ENCODE results near the gene BCR. TPM values are rescaled to one million over a fixed set of nuclear protein-coding genes. Genes with fewer than 3 reads are reported as not detected.
A peak's percentile ranks its signal among the peaks of the same experiment; 100 is the strongest.

The BCR gene
- total and polyA plus RNA-seq, 2 of the 8 experiments (the other 6 are each of a cell fraction or from before 2014, with no cell fraction given): 66.7 to 130 TPM

DNA sequence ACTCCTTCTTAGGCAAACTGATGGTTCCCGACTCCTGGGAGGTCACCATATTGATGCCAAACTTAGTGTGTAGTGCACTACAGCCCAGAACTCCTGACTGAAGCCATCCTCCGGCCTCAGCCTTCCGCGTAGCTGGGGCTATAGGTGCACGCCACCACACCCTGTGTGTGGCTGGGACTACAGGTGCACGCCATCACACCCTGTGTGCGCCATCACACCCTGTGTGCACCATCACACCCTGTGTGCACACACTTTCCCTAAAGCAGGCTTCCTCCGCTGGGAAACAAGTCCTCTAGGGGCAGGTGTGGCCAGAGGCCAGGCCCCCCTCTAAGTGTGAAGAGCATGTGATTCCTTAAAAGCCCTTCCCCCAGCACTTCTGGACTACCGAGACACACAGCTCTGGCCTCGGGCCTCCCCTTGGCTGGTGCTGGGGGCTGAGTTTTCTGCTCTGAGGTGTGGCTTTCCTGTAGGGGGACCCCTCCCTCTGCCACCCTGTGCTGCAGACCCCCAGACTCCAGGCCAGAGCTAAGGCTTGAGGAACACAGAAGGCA, 81.7 kb downstream of the BCR start:
- Histone ChIP-seq H2BK12ac (ENCODE audit: low read depth, low read length) (peak overlapping the region; percentile 68; the same call in 1 of the 2 replicates), H2BK120ac (replicated peaks; ENCODE audit: low read depth, low read length) (peak overlapping the region; percentile 3), H3K9me3 (ENCODE audit: insufficient read depth in 2 of 2, low read depth in 1 of 2, low read length in 1 of 2) (no peaks in the 10 kb centered on the region), H3K23me2 (ENCODE audit: low read depth, low read length) (no peaks in the 10 kb centered on the region), H2BK5ac (ENCODE audit: low read depth, low read length) (peak overlapping the region; percentile 39; the same call in 1 of the 2 replicates), H4K91ac (replicated peaks; ENCODE audit: insufficient read length, low read length) (peak overlapping the region; percentile 51), H3K27me3 (replicated peaks in 1 of 4; ENCODE audit: control insufficient read depth in 3 of 4, extremely low read depth in 1 of 4, insufficient read depth in 3 of 4, low read length in 3 of 4) (no peaks in the 10 kb centered on the region), H2AK5ac (ENCODE audit: low read depth, low read length) (0 out of 2 replicates have a peak overlapping the region, but pooled peaks have one; percentile 65), H2BK20ac (ENCODE audit: low read length) (no peak overlapping the region), H3K4me3 (ENCODE audit: extremely low read depth in 1 of 4, insufficient read depth in 2 of 4, low read depth in 3 of 4, low read length in 4 of 4) (no peak overlapping the region), H3K18ac (ENCODE audit: extremely low read depth, low read length) (peak overlapping the region; percentile 71; the same call in 1 of the 2 replicates), H3K4me1 (replicated peaks in 1 of 4; ENCODE audit: control insufficient read depth in 3 of 4, insufficient read depth in 4 of 4, low read length in 3 of 4) (peaks cover 3 to 13% (median 6%) of the 10 kb centered on the region in 4 experiments), H3K23ac (ENCODE audit: insufficient read length) (no peak overlapping the region), H2AFZ (ENCODE audit: low read length) (no peak overlapping the region), H3K27ac (ENCODE audit: low read depth, low read length) (no peak overlapping the region), H3K9ac (replicated peaks in 1 of 4; ENCODE audit: extremely low read depth in 1 of 4, low read depth in 3 of 4, low read length in 3 of 4) (no peak overlapping the region), H3K4me2 (ENCODE audit: insufficient read depth in 1 of 2, low read depth in 2 of 2, low read length in 2 of 2) (no peak overlapping the region), H3K56ac (replicated peaks; ENCODE audit: insufficient read length, low read depth, low read length) (no peak overlapping the region), H4K20me1 (replicated peaks in 1 of 2; ENCODE audit: control insufficient read depth in 1 of 2, insufficient read depth in 2 of 2, low read length in 2 of 2) (peaks cover 11 to 12% of the 10 kb centered on the region in 2 experiments), H3K36me3 (ENCODE audit: control insufficient read depth in 2 of 4, insufficient read depth in 4 of 4, low read length in 3 of 4) (peaks cover 12 to 33% (median 25%) of the 10 kb centered on the region in 4 experiments; a peak in 7 of 8 replicates), H4K5ac (ENCODE audit: insufficient read length, low read depth, low read length) (no peak overlapping the region), H3K14ac (ENCODE audit: insufficient read length) (no peak overlapping the region), H3K4ac (replicated peaks; ENCODE audit: insufficient read length, low read depth, low read length) (no peak overlapping the region), H3K79me2 (ENCODE audit: control insufficient read depth in 1 of 2, insufficient read depth in 2 of 2, low read length in 2 of 2) (peaks cover 0 to 26% of the 10 kb centered on the region in 2 experiments; a peak in 2 of 4 replicates), H3K79me1 (ENCODE audit: low read depth, low read length) (peaks cover 12% of the 10 kb centered on the region), H4K8ac (ENCODE audit: extremely low read depth, insufficient read depth, low read length) (peak overlapping the region; percentile 60), H2BK15ac (ENCODE audit: low read length) (no peak overlapping the region; the same call in 1 of the 2 replicates)
- CTCF ChIA-PET (ENCODE audit: partially characterized antibody): interaction anchor here (0.6 to 18.6 kb wide), 12 partner anchors 8 to 132 kb away, joined by 3 to 358 read pairs (median 4); partner anchors contain the start of gene BCR
- TF ChIP-seq TBP (IDR thresholded peaks at IDR 0.05; ENCODE audit: low read depth, low read length) (no peak), BACH1 (IDR thresholded peaks at IDR 0.05; ENCODE audit: low read length) (no peak), CREB1 (IDR thresholded peaks at IDR 0.05) (no peak), GTF2F1 (IDR thresholded peaks at IDR 0.05; ENCODE audit: borderline replicate concordance, low read depth, low read length) (no peak), CHD2 (IDR thresholded peaks at IDR 0.05; ENCODE audit: low read length) (no peak), BCL11A (IDR thresholded peaks at IDR 0.05; ENCODE audit: low read depth in 2 of 2, low read length in 2 of 2) (no peak), SUZ12 (IDR thresholded peaks at IDR 0.05; ENCODE audit: low read length) (no peak)
- POLR2A ChIA-PET (ENCODE audit: partially characterized antibody): interaction anchor here (0.5 to 1.2 kb wide), 4 partner anchors 12 to 80 kb away, joined by 3 to 5 read pairs (median 4); no protein-coding TSS in a partner anchor
- FAIRE-seq: no peak
- 85% methylated on average over 10 of the region's 10 CpGs; no CpG with 5 or more reads in 1 of the 2 experiments for WGBS, 2 experiments (ENCODE audit: extremely low coverage in 1 of 2, insufficient coverage in 1 of 2, insufficient read length in 1 of 2, insufficient replicate concordance in 2 of 2, low coverage in 1 of 2, low lambda C conversion rate in 2 of 2, missing lambda C conversion rate in 1 of 2)
- no peak for DNase-seq (ENCODE audit: low read depth in 1 of 2, low spot score in 2 of 2)

Data from H1 (cell line).